CD14-positive monocyte (primary cell): Measurements from ENCODE around the gene GTF2A1L. TPM values are rescaled to one million over a fixed set of nuclear protein-coding genes. Genes with fewer than 3 reads are reported as not detected.

ENCODE experiments used
- DNase-seq, 3 donors: peaks; one replicate each; pipeline ENCODE4 v3.0.0-alpha.2; 2011 to 2022
- H2AFZ ChIP-seq: 2 replicates; pipeline ENCODE4 v1.6.0; 2012; ENCODE audit warnings: mild to moderate bottlenecking, low read depth, low read length, inconsistent platforms; ENCODE audit not compliant: insufficient read depth, poor library complexity, severe bottlenecking
- H3K27ac ChIP-seq, 2 donors: 1 replicate in 1 of 2; 2 replicates in 1 of 2; pipeline ENCODE4 v1.5.1; 2012 to 2013; ENCODE audit warnings: low read length in 2 of 2, control low read depth in 1 of 2, inconsistent platforms in 1 of 2, low read depth in 1 of 2, mild to moderate bottlenecking in 1 of 2
- H3K27me3 ChIP-seq, 2 donors: one replicate each; pipeline versions ENCODE4 v1.6.0 to v1.6.1; 2011 to 2013; ENCODE audit warnings: low read length in 2 of 2; ENCODE audit not compliant: control insufficient read depth in 2 of 2, insufficient read depth in 2 of 2
- H3K36me3 ChIP-seq, 2 donors: replicated peaks in 1 of 2; 1 replicate in 1 of 2; 2 replicates in 1 of 2; pipeline versions ENCODE4 v1.5.1 to v1.6.1; 2012 to 2013; ENCODE audit warnings: low read length in 2 of 2, control low read depth in 1 of 2, inconsistent platforms in 1 of 2, mild to moderate bottlenecking in 1 of 2; ENCODE audit not compliant: insufficient read depth in 2 of 2, control insufficient read depth in 1 of 2
- H3K4me1 ChIP-seq, 2 donors: 1 replicate in 1 of 2; 2 replicates in 1 of 2; pipeline versions ENCODE4 v1.5.1 to v1.6.1; 2012 to 2013; ENCODE audit warnings: low read length in 2 of 2, control low read depth in 1 of 2, inconsistent platforms in 1 of 2, mild to moderate bottlenecking in 1 of 2, moderate library complexity in 1 of 2; ENCODE audit not compliant: insufficient read depth in 2 of 2, control insufficient read depth in 1 of 2
- H3K4me2 ChIP-seq: replicated peaks from 2 replicates; pipeline ENCODE3; 2012; ENCODE audit warnings: low read length, moderate library complexity, mild to moderate bottlenecking; ENCODE audit not compliant: poor library complexity, severe bottlenecking; ENCODE audit errors: extremely low read depth
- H3K4me3 ChIP-seq, 3 experiments: fragments of 200-600 bp in 1 of 3; sonication (generic) in 1 of 3; replicated peaks in 1 of 3; 1 replicate in 2 of 3; 2 replicates in 1 of 3; pipeline ENCODE4 v1.5.1; 2011 to 2013; ENCODE audit warnings: low read length in 3 of 3, mild to moderate bottlenecking in 3 of 3, control low read depth in 2 of 3, low read depth in 2 of 3, inconsistent platforms in 1 of 3, moderate library complexity in 1 of 3
- H3K79me2 ChIP-seq: 2 replicates; pipeline ENCODE4 v1.6.0; 2012; ENCODE audit warnings: mild to moderate bottlenecking, control low read depth, inconsistent platforms, low read length, moderate library complexity; ENCODE audit not compliant: insufficient read depth
- H3K9ac ChIP-seq: 2 replicates; pipeline ENCODE4 v1.6.0; 2017; ENCODE audit warnings: low read length, mild to moderate bottlenecking; ENCODE audit not compliant: insufficient read depth, poor library complexity, severe bottlenecking
- H3K9me3 ChIP-seq, 2 donors: replicated peaks in 1 of 2; 1 replicate in 1 of 2; 2 replicates in 1 of 2; pipeline versions ENCODE4 v1.5.1 to v1.6.1; 2012 to 2013; ENCODE audit warnings: low read length in 2 of 2, control low read depth in 1 of 2; ENCODE audit not compliant: control insufficient read depth in 1 of 2, insufficient read depth in 1 of 2
- H4K20me1 ChIP-seq: 2 replicates; pipeline ENCODE4 v1.6.0; 2012; ENCODE audit warnings: mild to moderate bottlenecking, low read length, control low read depth, moderate library complexity; ENCODE audit not compliant: insufficient read depth
- H3K27ac Mint-ChIP-seq, 7 donors: one replicate each; pipeline ENCODE4 v1.8.0; 2020; ENCODE audit warnings: mild to moderate bottlenecking in 7 of 7, mixed read lengths in 7 of 7, moderate library complexity in 6 of 7, inconsistent platforms in 2 of 7
- H3K27me3 Mint-ChIP-seq, 3 donors: one replicate each; pipeline ENCODE4 v1.8.0; 2021 to 2022; ENCODE audit warnings: low read depth in 3 of 3, mild to moderate bottlenecking in 3 of 3, mixed read lengths in 3 of 3, moderate library complexity in 3 of 3, inconsistent platforms in 1 of 3
- H3K36me3 Mint-ChIP-seq, 2 donors: one replicate each; pipeline ENCODE4 v1.8.0; 2020; ENCODE audit warnings: mixed read lengths in 2 of 2, inconsistent platforms in 1 of 2, mild to moderate bottlenecking in 1 of 2
- H3K4me1 Mint-ChIP-seq: one replicate; pipeline ENCODE4 v1.8.0; 2020; ENCODE audit warnings: mild to moderate bottlenecking, mixed read lengths
- H3K4me3 Mint-ChIP-seq, 2 donors: one replicate each; pipeline ENCODE4 v1.8.0; 2020; ENCODE audit warnings: mild to moderate bottlenecking in 2 of 2, mixed read lengths in 2 of 2, moderate library complexity in 1 of 2
- H3K9me3 Mint-ChIP-seq, 7 donors: one replicate each; pipeline ENCODE4 v1.8.0; 2020 to 2022; ENCODE audit warnings: mixed read lengths in 7 of 7, mild to moderate bottlenecking in 6 of 7, moderate library complexity in 6 of 7, inconsistent platforms in 2 of 7
- WGBS: methylation state at CpG from one replicate; pipeline ENCODE4 v1.1.5; 2013; ENCODE audit warnings: missing lambda C conversion rate; ENCODE audit not compliant: insufficient coverage; 5-methylcytosine and 5-hydroxymethylcytosine counted together
- intact Hi-C, 2 donors: fragments of 100-400 bp; cut with micrococcal nuclease; formaldehyde crosslinking; loops; one replicate each; pipeline versions ENCODE4 v1.15.0 to v1.15.1; 2023
- polyA plus RNA-seq, 3 donors: library from polyadenylated mRNA; depleted of rRNA in 1 of 3; unstranded in 2 of 3; stranded (reverse) in 1 of 3; fragments of 300-500 nt in 2 of 3; fragments of >200 nt in 1 of 3; fragmentation: Illumina TruSeq in 2 of 3; gene quantifications; 1 replicate in 2 of 3; 2 replicates in 1 of 3; pipeline ENCODE4 v1.2.3, GENCODE V29; 2012 to 2021
- TF ChIP-seq, protein P1 (sequence below): fragments of 200-600 bp; IDR thresholded peaks from one replicate; pipeline ENCODE4 v1.8.0; 2022; ENCODE audit warnings: antibody characterized with exemption, mild to moderate bottlenecking

GTF2A1L gene
- polyA plus RNA-seq, 3 donors = not detected

DNA sequence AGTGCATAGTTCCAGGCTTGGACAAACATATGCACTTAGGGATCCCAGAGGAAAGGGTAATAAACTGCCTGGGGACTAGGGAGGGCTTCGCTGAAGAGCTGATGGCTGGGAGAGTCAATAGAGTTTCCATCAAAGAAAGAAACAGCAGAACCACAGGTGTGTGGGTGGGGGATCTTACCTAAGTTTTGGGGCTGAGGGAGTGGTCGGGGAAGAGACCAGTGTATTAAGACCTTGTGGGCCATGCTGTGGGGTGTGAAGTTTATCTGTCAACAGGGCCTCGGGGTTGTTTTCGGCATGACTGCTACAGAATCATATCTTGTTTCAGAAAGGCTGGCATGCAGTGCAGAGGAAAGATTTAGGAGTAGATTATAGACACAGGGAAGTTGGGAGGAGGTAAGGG lies 31.2 kb upstream of the GTF2A1L start:
- H3K27ac Mint-ChIP-seq = no peak overlapping the region
- no peak overlapping the region for H2AFZ ChIP-seq

DNA sequence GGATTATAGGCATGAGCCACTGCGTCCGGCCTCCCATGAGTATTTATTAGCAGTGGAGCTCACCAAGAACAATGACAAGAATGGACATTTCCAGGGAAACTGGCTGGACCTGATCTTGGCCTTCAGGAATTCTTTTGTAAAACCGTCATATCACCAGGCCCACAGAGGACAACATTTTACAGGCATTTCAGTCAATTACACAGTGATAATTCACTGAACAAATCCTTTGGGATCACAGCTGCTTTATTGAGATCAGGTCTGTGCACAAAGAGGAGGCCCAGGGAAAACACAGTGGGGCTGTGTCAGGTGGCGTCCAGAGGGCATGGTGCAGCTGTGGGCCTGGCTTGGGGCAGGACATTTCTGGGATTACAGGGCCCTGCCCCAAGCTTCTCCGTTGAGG lies 30.1 kb upstream of the GTF2A1L start:
- H3K27me3 Mint-ChIP-seq = peaks cover 0 to 3% (median 0%) of the 10 kb centered on the region in 3 donors
- Histone ChIP-seq H3K4me2 (no peak overlapping the region), H3K27ac (no peak overlapping the region), H3K79me2 (no peaks in the 10 kb centered on the region), H3K27me3 (no peaks in the 10 kb centered on the region), H4K20me1 (no peaks in the 10 kb centered on the region), H2AFZ (no peak overlapping the region), H3K4me1 (no peaks in the 10 kb centered on the region), H3K9ac (no peak overlapping the region), H3K36me3 (no peaks in the 10 kb centered on the region), H3K4me3 (no peak overlapping the region), H3K9me3 (no peaks in the 10 kb centered on the region)
- H3K4me1 Mint-ChIP-seq = peaks cover 7% of the 10 kb centered on the region
- intact Hi-C loops = no loop called here
- DNase-seq = no peak
- H3K4me3 Mint-ChIP-seq = no peak overlapping the region
- H3K36me3 Mint-ChIP-seq = no peaks in the 10 kb centered on the region
- WGBS = 97% methylated on average over 3 of the region's 5 CpGs
- TF ChIP-seq, protein P1, sequence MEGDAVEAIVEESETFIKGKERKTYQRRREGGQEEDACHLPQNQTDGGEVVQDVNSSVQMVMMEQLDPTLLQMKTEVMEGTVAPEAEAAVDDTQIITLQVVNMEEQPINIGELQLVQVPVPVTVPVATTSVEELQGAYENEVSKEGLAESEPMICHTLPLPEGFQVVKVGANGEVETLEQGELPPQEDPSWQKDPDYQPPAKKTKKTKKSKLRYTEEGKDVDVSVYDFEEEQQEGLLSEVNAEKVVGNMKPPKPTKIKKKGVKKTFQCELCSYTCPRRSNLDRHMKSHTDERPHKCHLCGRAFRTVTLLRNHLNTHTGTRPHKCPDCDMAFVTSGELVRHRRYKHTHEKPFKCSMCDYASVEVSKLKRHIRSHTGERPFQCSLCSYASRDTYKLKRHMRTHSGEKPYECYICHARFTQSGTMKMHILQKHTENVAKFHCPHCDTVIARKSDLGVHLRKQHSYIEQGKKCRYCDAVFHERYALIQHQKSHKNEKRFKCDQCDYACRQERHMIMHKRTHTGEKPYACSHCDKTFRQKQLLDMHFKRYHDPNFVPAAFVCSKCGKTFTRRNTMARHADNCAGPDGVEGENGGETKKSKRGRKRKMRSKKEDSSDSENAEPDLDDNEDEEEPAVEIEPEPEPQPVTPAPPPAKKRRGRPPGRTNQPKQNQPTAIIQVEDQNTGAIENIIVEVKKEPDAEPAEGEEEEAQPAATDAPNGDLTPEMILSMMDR = no peak
- H3K27ac Mint-ChIP-seq = no peak overlapping the region
- H3K9me3 Mint-ChIP-seq = peaks cover 0 to 1% (median 0%) of the 10 kb centered on the region in 7 donors

More for the DNA sequence above, 31.2 kb upstream of the GTF2A1L start:
- 74% methylated on average over 4 of the region's 4 CpGs for WGBS
- H3K27me3 ChIP-seq = no peaks in the 10 kb centered on the region
- no peaks in the 10 kb centered on the region for H3K36me3 ChIP-seq
- H3K4me1 ChIP-seq = no peaks in the 10 kb centered on the region
- no peaks in the 10 kb centered on the region for H3K9me3 ChIP-seq
- H3K9ac ChIP-seq = no peak overlapping the region
- TF ChIP-seq, protein P1 = no peak
- H3K4me3 ChIP-seq = no peak overlapping the region
- peaks cover 0 to 1% (median 0%) of the 10 kb centered on the region in 7 donors for H3K9me3 Mint-ChIP-seq
- H3K4me1 Mint-ChIP-seq = peaks cover 7% of the 10 kb centered on the region
- H3K4me3 Mint-ChIP-seq = no peak overlapping the region
- H3K79me2 ChIP-seq = no peaks in the 10 kb centered on the region
- no peaks in the 10 kb centered on the region for H3K36me3 Mint-ChIP-seq
- DNase-seq = no peak
- peaks cover 0 to 3% (median 0%) of the 10 kb centered on the region in 3 donors for H3K27me3 Mint-ChIP-seq
- H3K27ac ChIP-seq = no peak overlapping the region
- H3K4me2 ChIP-seq = no peak overlapping the region
- H4K20me1 ChIP-seq = no peaks in the 10 kb centered on the region
- intact Hi-C loops = no loop called here
